ENCODE results near the gene CNTNAP2.

CNTNAP2 gene

GRCh38 chr7:147541261-147541660 lies 1424.7 kb downstream of the CNTNAP2 start:
- no peak for DNase-seq (ENCODE audit: low read depth)
- TF ChIP-seq CTCF (conservative IDR thresholded peaks at IDR 0.05; ENCODE audit: low read depth, low read length): no peak
- H3K4me3 ChIP-seq (ENCODE audit: low read depth, low read length): no peak overlapping the region

DNA sequence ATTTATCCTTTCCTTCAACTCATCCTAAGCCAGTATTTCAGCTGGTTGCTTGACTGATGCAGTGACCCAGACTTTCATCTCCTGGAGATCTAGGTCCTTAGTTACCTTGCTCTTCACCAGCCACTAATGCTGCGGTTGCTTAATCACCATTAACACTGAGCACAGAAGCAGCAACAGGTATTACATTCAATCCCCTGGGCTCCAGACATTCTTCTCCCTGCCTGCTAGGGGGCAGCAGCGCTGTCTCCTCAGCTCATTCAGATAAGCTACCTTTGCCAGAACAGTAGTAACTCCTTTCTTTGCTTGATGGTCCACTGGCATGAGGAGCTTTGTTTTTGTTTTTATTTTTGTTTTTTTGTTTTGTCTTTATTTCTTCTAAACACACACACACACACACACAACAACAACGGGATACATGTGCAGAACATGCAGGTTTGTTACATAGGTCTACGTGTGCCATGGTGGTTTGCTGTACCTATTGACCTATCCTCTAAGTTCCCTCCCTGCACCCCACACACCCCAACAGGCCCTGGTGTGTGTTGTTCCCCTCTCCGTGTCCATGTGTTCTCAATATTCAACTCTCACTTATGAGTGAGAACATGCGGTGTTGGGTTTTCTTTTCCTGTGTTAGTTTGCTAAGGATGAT lies 1430.8 kb downstream of the CNTNAP2 start:
- H3K4me3 ChIP-seq (ENCODE audit: low read depth, low read length): no peak overlapping the region
- TF ChIP-seq CTCF (conservative IDR thresholded peaks at IDR 0.05; ENCODE audit: low read depth, low read length): peak; percentile 69
- DNase-seq (ENCODE audit: low read depth): peak; percentile 46

DNA sequence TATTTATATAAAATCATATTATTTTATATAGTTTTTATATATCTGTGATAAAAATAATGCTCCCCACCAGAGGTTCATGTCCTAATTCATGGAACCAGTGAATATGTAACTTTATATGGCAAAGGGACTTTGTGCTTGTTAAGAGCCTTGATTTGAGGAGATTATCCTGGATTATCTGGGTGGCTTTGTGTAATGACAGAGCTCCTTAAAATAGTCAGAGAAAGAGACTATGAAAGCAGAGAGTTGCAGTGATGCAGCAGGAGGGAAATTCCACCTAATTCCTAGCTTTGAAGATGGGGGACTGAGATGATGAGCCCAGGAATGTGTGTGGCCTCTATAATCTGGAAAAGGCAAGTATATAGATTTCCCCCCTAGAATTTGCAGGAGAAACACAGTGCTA lies 1439.7 kb downstream of the CNTNAP2 start:
- DNase-seq (ENCODE audit: low read depth): no peak
- no peak for TF ChIP-seq CTCF (conservative IDR thresholded peaks at IDR 0.05; ENCODE audit: low read depth, low read length)
- no peak overlapping the region for H3K4me3 ChIP-seq (ENCODE audit: low read depth, low read length)

GRCh38 chr7:147563669-147564068 lies 1447.1 kb downstream of the CNTNAP2 start:
- no peak for DNase-seq (ENCODE audit: low read depth)
- H3K4me3 ChIP-seq (ENCODE audit: low read depth, low read length): no peak overlapping the region
- TF ChIP-seq CTCF (conservative IDR thresholded peaks at IDR 0.05; ENCODE audit: low read depth, low read length): no peak

DNA sequence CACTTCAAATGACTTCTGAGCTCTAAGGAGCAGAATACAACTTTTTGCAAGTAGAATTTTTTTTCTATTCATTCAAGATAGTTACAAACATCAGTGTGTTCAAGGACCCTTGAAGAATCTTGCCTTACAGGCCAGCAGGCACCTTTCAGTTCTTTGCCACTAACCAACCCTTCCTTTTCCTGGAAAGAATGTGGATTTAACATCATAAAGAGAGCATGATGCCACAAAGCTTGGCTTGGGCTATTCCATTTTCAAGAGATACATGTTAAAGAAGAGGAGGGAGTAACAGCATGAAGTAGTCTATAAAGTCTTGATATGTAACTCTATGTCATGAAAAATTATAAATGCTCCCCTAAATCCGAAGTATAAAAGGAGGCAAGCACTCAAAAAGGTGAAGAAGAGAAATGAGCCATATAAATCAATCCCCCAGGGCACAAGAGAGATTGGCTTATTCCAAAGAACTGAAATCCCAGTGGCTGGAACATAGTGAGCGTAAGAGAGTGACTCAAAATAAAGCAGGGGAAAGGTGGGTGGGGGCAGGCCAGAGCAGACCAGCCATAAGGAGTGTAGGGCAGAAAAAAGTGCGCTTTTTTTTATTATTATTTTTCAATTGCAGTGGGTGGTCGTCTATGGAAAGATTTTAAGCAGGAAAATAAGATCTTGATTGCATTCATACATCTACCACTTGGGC lies 1448.3 kb downstream of the CNTNAP2 start:
- H3K4me3 ChIP-seq (ENCODE audit: low read depth, low read length): no peak overlapping the region
- no peak for DNase-seq (ENCODE audit: low read depth)
- TF ChIP-seq CTCF (conservative IDR thresholded peaks at IDR 0.05; ENCODE audit: low read depth, low read length): no peak

GRCh38 chr7:147567043-147567442 lies 1450.4 kb downstream of the CNTNAP2 start:
- DNase-seq (ENCODE audit: low read depth): no peak
- no peak overlapping the region for H3K4me3 ChIP-seq (ENCODE audit: low read depth, low read length)
- no peak for TF ChIP-seq CTCF (conservative IDR thresholded peaks at IDR 0.05; ENCODE audit: low read depth, low read length)

Data from choroid plexus epithelial cell (primary cell).